ENCODE measurements around the gene NMT1.

GRCh38 chr17:45121055-45121454, 59.9 kb downstream of the NMT1 start:
- TF ChIP-seq, protein P1, sequence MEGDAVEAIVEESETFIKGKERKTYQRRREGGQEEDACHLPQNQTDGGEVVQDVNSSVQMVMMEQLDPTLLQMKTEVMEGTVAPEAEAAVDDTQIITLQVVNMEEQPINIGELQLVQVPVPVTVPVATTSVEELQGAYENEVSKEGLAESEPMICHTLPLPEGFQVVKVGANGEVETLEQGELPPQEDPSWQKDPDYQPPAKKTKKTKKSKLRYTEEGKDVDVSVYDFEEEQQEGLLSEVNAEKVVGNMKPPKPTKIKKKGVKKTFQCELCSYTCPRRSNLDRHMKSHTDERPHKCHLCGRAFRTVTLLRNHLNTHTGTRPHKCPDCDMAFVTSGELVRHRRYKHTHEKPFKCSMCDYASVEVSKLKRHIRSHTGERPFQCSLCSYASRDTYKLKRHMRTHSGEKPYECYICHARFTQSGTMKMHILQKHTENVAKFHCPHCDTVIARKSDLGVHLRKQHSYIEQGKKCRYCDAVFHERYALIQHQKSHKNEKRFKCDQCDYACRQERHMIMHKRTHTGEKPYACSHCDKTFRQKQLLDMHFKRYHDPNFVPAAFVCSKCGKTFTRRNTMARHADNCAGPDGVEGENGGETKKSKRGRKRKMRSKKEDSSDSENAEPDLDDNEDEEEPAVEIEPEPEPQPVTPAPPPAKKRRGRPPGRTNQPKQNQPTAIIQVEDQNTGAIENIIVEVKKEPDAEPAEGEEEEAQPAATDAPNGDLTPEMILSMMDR (IDR thresholded peaks at IDR 0.05 in 8 of 11, conservative IDR thresholded peaks at IDR 0.05 in 3 of 11), result no peak
- TF ChIP-seq POLR2AphosphoS5 (IDR thresholded peaks at IDR 0.05), result no peak

Data from spleen (tissue), 7 donors.